Measurements from ENCODE around the gene MYO3B.

MYO3B gene

GRCh38 chr2:170375192-170375591 lies 197.2 kb downstream of the MYO3B start:
- DNase-seq (ENCODE audit: extremely low read depth, insufficient read length), result no peak
- Histone ChIP-seq H3K27me3 (replicated peaks; ENCODE audit: control insufficient read depth, insufficient read depth, low read length) (no peaks in the 10 kb centered on the region; the same call in 1 of the 2 replicates), H3K4me3 (replicated peaks; ENCODE audit: low read depth, low read length) (no peak overlapping the region), H3K36me3 (ENCODE audit: control insufficient read depth, insufficient read depth, low read length) (no peaks in the 10 kb centered on the region)
- TF ChIP-seq CTCF (IDR thresholded peaks at IDR 0.05; ENCODE audit: insufficient read depth, low read length, poor library complexity, severe bottlenecking), result no peak

- TF ChIP-seq CTCF (IDR thresholded peaks at IDR 0.05; ENCODE audit: insufficient read depth, low read length, poor library complexity, severe bottlenecking), result no peak
- DNase-seq (ENCODE audit: extremely low read depth, insufficient read length), result no peak
- H3K27me3 ChIP-seq (replicated peaks; ENCODE audit: control insufficient read depth, insufficient read depth, low read length), result no peaks in the 10 kb centered on the region; the same call in 1 of the 2 replicates
- no peak overlapping the region for H3K4me3 ChIP-seq (replicated peaks; ENCODE audit: low read depth, low read length)
- H3K36me3 ChIP-seq (ENCODE audit: control insufficient read depth, insufficient read depth, low read length), result no peaks in the 10 kb centered on the region
Measured at GRCh38 chr2:170377500-170378207, 199.7 kb downstream of the MYO3B start.

- DNase-seq (ENCODE audit: extremely low read depth, insufficient read length), result no peak
- Histone ChIP-seq H3K4me3 (replicated peaks; ENCODE audit: low read depth, low read length) (no peak overlapping the region), H3K27me3 (replicated peaks; ENCODE audit: control insufficient read depth, insufficient read depth, low read length) (no peaks in the 10 kb centered on the region; the same call in 1 of the 2 replicates), H3K36me3 (ENCODE audit: control insufficient read depth, insufficient read depth, low read length) (no peaks in the 10 kb centered on the region)
- no peak for TF ChIP-seq CTCF (IDR thresholded peaks at IDR 0.05; ENCODE audit: insufficient read depth, low read length, poor library complexity, severe bottlenecking)
Measured at GRCh38 chr2:170380267-170380666, 202.3 kb downstream of the MYO3B start.

GRCh38 chr2:170381678-170382077 lies 203.7 kb downstream of the MYO3B start:
- Histone ChIP-seq H3K36me3 (ENCODE audit: control insufficient read depth, insufficient read depth, low read length) (no peaks in the 10 kb centered on the region), H3K27me3 (replicated peaks; ENCODE audit: control insufficient read depth, insufficient read depth, low read length) (no peaks in the 10 kb centered on the region; the same call in 1 of the 2 replicates), H3K4me3 (replicated peaks; ENCODE audit: low read depth, low read length) (no peak overlapping the region)
- DNase-seq (ENCODE audit: extremely low read depth, insufficient read length), result no peak
- TF ChIP-seq CTCF (IDR thresholded peaks at IDR 0.05; ENCODE audit: insufficient read depth, low read length, poor library complexity, severe bottlenecking), result no peak

- DNase-seq (ENCODE audit: extremely low read depth, insufficient read length), result no peak
- no peak for TF ChIP-seq CTCF (IDR thresholded peaks at IDR 0.05; ENCODE audit: insufficient read depth, low read length, poor library complexity, severe bottlenecking)
- Histone ChIP-seq H3K27me3 (replicated peaks; ENCODE audit: control insufficient read depth, insufficient read depth, low read length) (no peaks in the 10 kb centered on the region), H3K4me3 (replicated peaks; ENCODE audit: low read depth, low read length) (no peak overlapping the region), H3K36me3 (ENCODE audit: control insufficient read depth, insufficient read depth, low read length) (no peaks in the 10 kb centered on the region)
Measured at GRCh38 chr2:170386554-170386953, 208.6 kb downstream of the MYO3B start.
